GM12872 (cell line): ENCODE data around the gene LONP2.

Experiments used
- TF ChIP-seq, protein P1 (sequence below): IDR thresholded peaks from 3 replicates; pipeline ENCODE4 v1.5.1; 2011; ENCODE audit warnings: low read depth, mild to moderate bottlenecking, low read length, moderate library complexity; ENCODE audit not compliant: insufficient read depth

LONP2 gene

DNA sequence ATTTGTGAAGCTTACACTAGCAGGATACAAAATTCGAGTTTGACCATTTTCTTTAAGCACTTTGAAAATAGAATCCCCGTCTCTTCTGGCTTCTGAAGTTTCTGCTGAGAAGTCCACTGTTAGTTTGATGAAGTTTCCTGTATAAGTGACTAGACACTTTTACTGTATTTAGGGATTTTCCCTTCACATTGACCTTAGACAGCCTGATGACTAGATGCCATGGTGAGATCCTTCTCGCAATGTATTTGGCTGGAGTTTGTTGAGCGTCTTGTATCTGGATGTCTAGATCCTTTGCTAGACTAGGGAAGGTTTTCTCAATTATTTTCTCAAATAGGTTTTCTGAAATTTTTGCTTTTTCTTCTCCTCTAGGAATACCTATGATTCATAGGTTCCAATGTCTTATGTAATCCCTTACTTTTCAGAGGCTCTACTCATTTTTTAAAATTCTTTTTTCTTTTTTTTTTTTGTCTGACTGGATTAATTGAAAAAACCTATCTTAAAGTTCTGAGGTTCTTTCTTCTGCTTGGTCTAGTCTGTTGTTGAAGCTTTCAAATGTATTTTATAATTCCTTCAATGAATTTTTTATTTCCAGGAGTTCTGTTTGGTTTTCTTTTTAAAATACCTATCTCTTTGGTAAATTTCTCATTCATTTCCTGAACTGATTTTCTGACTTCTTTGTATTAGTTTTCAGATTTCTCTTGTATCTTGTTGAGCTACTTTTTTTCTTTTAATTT lies 67.0 kb downstream of the LONP2 start:
- TF ChIP-seq, protein P1, sequence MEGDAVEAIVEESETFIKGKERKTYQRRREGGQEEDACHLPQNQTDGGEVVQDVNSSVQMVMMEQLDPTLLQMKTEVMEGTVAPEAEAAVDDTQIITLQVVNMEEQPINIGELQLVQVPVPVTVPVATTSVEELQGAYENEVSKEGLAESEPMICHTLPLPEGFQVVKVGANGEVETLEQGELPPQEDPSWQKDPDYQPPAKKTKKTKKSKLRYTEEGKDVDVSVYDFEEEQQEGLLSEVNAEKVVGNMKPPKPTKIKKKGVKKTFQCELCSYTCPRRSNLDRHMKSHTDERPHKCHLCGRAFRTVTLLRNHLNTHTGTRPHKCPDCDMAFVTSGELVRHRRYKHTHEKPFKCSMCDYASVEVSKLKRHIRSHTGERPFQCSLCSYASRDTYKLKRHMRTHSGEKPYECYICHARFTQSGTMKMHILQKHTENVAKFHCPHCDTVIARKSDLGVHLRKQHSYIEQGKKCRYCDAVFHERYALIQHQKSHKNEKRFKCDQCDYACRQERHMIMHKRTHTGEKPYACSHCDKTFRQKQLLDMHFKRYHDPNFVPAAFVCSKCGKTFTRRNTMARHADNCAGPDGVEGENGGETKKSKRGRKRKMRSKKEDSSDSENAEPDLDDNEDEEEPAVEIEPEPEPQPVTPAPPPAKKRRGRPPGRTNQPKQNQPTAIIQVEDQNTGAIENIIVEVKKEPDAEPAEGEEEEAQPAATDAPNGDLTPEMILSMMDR, result no peak

DNA sequence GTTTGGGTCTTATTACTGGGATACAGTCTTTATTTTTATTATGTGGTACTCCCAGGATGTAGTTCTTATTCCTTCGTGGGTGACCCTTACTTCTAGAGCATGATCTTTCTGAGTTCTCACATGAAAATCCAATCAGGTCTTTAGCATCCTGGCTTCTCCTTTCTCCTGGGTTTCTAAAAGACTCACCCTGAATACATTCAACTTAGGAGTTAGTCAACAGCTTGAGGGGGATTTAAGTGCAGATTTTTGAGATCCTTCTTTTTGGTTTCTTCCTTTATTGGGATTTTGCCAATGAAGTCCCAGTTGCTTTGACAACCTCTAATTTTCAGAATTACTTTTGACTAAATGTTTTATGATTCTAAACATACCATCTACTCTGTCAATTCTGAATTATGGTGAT lies 72.9 kb downstream of the LONP2 start:
- TF ChIP-seq, protein P1, result no peak

DNA sequence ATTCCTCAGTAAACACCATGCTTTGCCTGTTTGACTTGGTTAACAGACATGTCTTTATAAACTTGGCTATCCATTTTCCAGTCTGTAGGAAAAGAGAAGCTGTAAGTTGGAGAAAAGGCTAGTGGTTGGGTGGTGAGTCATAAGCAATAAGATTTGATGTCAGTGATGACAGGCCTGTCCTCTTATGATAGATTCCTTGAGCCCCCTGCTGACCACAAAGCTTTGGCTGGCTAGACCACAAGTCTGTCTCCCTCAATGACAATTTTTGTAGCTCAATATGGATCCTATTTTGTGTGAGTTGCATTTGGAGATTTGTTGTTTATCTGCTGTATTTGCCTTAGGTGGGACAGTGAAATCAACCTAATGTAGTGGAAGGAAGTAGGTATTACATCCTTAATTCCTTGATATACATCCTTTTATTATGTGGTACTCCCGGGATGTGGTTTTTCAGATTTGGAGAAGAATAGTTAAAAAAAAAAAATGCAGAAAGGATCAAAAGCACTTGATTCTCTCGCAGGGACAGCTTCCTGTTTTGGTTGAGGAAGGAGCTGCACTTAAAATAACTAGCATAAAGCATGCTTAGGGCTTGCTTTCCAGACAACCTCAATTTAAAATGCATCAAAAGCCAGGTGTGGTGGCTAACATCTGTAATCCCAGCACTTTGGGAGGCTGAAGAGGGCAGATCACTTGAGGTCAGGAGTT lies 73.7 kb downstream of the LONP2 start:
- TF ChIP-seq, protein P1, result no peak

DNA sequence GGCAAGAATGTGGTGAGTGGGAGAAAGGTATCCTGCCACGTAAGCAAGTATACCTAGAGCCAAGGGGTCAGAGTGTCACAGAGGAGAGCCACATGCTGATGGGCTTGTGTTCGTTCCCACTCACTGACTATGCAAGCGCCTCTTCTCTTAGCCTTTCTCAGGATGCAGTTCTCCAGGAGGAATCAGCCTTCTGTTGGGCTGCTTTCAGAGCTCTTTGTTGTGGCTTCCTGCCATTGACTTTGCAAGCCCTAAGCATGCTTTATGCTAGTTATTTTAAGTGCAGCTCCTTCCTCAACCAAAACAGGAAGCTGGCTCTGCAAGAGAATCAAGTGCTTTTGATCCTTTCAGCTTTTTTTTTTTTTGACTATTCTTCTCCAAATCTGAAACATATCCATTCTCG lies 74.5 kb downstream of the LONP2 start:
- TF ChIP-seq, protein P1, result no peak

DNA sequence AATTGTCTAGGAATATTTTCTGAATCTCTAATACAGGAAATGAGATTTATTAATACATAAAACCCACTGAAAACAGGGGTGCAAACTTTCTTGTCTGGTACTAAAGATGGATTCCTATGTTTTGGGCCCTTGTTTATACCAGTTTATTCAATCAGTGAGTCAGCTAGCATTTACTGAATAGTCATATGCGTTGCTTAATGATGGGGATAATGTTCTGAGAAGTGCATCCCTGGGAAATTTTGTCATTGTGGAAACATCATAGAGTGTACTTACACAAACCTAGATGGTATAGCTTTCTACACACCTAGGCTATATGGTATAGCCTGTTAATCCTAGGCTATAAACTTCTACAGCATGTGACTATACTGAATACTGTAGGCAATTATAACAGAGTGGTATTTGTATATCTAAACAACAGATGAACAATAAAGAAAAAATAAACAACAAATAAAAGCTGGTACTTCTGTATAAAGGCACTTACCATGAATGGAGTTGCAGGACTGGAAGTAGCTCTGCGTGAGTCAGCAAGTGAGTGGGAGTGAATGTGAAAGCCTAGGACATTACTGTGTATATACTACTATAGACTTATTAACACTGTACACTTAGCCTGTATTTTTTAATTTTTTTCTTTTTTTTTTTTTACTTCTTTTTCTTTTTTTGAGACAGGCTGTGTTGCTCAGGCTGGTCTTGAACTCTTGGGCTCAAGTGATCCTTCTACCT lies 77.4 kb downstream of the LONP2 start:
- TF ChIP-seq, protein P1, result no peak

DNA sequence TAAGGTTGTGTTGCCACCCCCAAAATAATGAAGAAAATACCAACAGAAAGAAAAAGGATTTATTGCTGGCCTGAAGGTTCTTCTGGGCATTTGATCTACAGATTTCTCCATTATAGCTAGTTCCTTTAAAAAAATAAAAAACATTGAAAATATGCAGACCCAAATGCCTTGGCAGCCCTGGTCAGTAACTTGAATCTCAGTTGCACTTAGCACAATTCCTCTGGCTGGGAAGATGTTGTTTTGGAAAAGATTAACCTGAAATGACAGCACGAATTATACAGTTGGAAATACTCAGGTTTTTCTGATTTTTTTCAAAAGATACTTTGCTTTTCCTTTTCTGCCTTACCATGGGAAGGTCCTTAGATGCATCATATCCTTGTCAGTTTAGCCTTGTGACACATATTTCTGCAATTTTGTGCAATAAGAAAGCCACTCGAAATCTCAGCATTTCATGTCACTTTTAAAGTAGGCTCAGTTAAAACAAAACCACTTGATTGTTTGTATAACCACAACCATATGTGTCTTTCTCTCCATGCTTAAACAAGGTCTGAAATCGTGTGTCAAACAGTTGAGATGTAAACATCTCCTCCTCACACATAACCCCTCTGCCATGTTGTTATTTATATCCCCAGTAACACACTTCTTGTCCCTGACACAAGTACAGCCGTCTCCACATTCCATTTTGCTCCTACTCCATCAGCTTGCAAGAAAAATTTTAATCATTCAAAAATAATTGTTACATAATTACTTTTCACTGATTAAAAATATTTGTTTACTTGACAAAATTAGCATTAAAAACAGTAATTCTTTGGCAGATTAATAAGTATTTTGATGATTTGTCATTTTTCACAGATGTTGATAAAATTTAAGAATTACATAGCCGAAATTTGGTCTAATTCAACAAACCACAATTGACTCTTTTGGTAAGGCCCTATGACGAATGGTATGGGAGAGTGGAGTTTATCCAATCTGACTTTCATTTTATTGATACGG lies 80.0 kb downstream of the LONP2 start:
- TF ChIP-seq, protein P1, result no peak
